ENCODE measurements around the gene AOAH. TPM values are rescaled to one million over a fixed set of nuclear protein-coding genes. Genes with fewer than 3 reads are reported as not detected.

Gene AOAH
- total RNA-seq, 1 donor from 2014 or later: not detected

DNA sequence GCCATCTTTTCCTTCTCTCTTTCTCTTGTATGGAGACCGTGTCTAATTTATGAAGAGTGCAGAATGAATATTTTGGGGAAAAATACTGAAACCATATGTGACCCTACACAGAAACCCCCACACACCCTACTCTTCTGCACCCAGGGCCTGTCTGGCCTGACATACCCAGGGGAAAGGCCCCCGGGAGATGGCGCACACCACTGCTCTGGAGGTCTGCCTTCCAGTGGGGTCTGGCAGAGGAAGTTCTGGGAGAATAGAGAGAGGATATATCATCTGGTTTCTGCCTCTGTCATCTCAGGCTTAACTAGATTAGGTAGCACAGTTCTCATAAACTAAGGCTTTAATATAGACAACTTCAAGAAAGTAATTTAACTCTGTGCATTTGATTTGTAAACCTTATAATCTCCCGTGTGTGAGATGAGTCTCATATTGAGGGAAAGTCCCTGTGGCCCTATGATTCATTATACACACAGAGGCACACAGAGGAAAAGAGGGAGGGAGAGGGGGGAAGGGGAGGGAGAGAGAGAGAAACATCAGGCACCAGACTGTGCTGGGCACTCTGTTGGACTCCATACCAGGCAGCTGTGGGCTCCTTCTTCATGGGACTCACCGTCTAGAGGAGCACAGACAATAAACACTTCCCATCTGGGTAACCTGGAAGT, 123.3 kb downstream of the AOAH start:
- TF ChIP-seq, protein P1, sequence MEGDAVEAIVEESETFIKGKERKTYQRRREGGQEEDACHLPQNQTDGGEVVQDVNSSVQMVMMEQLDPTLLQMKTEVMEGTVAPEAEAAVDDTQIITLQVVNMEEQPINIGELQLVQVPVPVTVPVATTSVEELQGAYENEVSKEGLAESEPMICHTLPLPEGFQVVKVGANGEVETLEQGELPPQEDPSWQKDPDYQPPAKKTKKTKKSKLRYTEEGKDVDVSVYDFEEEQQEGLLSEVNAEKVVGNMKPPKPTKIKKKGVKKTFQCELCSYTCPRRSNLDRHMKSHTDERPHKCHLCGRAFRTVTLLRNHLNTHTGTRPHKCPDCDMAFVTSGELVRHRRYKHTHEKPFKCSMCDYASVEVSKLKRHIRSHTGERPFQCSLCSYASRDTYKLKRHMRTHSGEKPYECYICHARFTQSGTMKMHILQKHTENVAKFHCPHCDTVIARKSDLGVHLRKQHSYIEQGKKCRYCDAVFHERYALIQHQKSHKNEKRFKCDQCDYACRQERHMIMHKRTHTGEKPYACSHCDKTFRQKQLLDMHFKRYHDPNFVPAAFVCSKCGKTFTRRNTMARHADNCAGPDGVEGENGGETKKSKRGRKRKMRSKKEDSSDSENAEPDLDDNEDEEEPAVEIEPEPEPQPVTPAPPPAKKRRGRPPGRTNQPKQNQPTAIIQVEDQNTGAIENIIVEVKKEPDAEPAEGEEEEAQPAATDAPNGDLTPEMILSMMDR (conservative IDR thresholded peaks at IDR 0.05): no peak
- H3K27ac Mint-ChIP-seq (ENCODE audit: unreplicated experiment): no peak overlapping the region
- H3K36me3 Mint-ChIP-seq (ENCODE audit: low read depth): no peaks in the 10 kb centered on the region
- DNase-seq (ENCODE audit: low read depth, low spot score): no peak
- H3K27me3 Mint-ChIP-seq (ENCODE audit: low read depth): no peaks in the 10 kb centered on the region
- H3K4me3 Mint-ChIP-seq: no peak overlapping the region
- no peaks in the 10 kb centered on the region for H3K9me3 Mint-ChIP-seq
- H3K4me1 Mint-ChIP-seq: peaks cover 13% of the 10 kb centered on the region

DNA sequence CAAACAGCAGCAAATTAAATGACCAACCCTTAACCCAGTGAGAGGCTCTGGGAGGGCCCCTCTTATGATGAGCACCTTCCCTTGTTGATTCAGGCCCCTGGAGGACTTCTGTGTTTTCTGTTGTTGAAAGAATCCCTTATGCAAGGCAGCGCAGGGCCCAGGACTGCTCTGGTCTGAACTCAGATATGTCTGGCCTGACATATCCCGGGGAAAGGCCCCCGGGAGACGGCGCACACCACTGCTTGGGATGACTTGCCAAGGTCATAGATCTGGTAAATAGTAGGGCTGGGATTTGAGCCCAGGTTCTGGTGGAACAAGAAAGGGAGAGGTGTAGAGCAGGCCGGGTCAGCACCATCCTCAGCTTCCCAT, 124.0 kb downstream of the AOAH start:
- no peaks in the 10 kb centered on the region for H3K9me3 Mint-ChIP-seq
- peaks cover 9% of the 10 kb centered on the region for H3K4me1 Mint-ChIP-seq
- no peaks in the 10 kb centered on the region for H3K27me3 Mint-ChIP-seq (ENCODE audit: low read depth)
- no peaks in the 10 kb centered on the region for H3K36me3 Mint-ChIP-seq (ENCODE audit: low read depth)
- no peak overlapping the region for H3K4me3 Mint-ChIP-seq
- no peak for DNase-seq (ENCODE audit: low read depth, low spot score)
- TF ChIP-seq, protein P1 (conservative IDR thresholded peaks at IDR 0.05): no peak
- H3K27ac Mint-ChIP-seq (ENCODE audit: unreplicated experiment): no peak overlapping the region

DNA sequence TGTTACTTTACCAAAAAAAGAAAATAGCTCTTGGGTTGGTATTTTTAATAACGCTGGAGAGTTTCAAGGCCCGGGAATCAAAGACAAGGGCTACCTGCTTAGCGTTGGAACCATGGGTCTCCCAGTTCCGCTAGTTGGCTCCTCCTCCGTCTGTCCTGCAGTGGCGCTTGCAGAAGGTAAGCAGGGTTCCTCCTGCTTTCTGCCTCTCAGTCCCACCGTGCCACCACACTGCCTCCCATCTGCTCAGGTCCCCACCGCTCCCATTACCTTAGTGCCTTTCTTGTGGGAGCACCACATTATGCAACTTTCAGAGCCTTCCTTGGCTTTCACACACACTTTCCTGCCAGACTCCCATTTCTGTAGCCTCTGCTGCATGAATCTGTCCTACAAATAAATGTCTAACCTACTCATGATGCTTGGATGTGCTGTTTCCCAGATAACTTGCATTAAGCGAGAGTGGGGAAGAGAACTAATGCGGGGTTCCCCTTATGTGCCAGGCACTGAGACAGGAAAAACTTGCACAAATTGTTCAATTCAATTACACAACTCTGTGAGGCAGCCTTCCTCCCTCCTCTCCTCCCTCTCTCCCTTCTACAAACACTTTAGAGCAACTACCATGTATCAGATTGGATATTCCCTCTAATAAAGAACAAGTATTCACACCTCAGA, 124.5 kb downstream of the AOAH start:
- Mint-ChIP-seq H3K27me3 (ENCODE audit: low read depth) (no peaks in the 10 kb centered on the region), H3K4me3 (no peak overlapping the region), H3K27ac (ENCODE audit: unreplicated experiment) (no peak overlapping the region), H3K9me3 (no peaks in the 10 kb centered on the region), H3K4me1 (peaks cover 9% of the 10 kb centered on the region), H3K36me3 (ENCODE audit: low read depth) (no peaks in the 10 kb centered on the region)
- TF ChIP-seq, protein P1 (conservative IDR thresholded peaks at IDR 0.05): no peak
- DNase-seq (ENCODE audit: low read depth, low spot score): no peak

DNA sequence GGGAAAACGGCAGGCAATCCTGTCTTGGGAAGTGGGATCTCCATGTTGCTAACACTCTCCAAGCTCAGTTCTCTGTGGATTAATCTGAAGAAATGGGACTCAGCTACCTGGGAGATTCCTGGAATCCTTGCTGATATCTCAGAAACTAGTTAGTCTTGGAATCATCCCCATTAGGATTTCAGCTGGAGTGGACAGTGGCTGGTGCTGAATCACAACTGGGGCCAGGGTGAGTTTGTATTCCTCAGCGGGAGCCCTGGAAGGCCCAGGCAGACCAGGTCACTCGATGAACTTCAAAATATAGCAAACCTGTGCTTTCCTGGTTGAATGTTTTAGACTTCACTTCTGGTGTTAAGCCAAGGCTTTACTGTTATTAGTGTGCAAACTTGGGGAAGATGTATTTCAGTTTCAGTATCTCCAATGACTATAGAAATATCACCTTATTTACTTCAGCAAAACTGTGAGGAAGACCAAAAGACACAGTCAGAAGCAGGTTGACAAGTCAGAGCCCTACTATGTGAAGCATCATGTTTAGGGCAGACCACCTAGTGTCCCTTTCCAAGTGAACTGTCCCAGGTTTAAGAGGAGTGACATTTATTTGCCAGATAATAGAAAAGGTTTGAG, 126.1 kb downstream of the AOAH start:
- TF ChIP-seq, protein P1 (conservative IDR thresholded peaks at IDR 0.05): no peak
- Mint-ChIP-seq H3K9me3 (no peaks in the 10 kb centered on the region), H3K27me3 (ENCODE audit: low read depth) (no peaks in the 10 kb centered on the region), H3K27ac (ENCODE audit: unreplicated experiment) (no peak overlapping the region), H3K4me1 (peaks cover 5% of the 10 kb centered on the region), H3K4me3 (no peak overlapping the region), H3K36me3 (ENCODE audit: low read depth) (no peaks in the 10 kb centered on the region)
- no peak for DNase-seq (ENCODE audit: low read depth, low spot score)

DNA sequence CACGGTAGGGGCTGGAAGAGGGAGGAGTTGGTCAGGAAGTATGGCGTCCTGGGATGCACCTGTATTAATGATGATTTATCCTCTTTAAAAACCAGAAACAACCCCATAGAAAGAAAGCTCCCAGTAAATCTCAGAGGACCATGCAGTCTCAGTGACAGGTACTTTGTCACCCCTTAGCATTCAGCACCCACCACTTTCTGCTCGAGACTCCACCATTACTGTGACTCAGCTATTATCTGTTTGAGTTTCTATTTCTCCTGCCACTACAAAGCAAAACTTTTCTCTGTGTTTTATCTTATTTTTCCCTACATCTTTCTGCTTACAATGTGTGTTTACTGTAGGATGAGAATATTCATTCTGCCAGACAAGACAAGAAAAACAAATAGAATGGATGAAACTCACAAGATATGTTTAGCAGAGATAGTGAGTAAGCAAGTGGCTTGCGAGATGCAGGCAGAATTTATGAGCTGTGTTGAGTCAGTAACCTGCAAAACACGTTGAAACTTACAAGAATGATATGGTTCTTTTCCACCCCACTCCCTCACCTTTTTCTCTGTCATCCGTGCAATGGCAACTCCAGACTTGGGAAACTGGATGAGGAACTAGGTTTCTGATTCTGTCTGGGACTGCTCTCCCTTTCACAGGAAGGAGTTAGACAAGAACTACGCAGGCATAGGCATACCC, 127.1 kb downstream of the AOAH start:
- H3K4me1 Mint-ChIP-seq: peaks cover 4% of the 10 kb centered on the region
- no peak overlapping the region for H3K27ac Mint-ChIP-seq (ENCODE audit: unreplicated experiment)
- H3K4me3 Mint-ChIP-seq: no peak overlapping the region
- no peaks in the 10 kb centered on the region for H3K9me3 Mint-ChIP-seq
- no peaks in the 10 kb centered on the region for H3K27me3 Mint-ChIP-seq (ENCODE audit: low read depth)
- no peak for DNase-seq (ENCODE audit: low read depth, low spot score)
- TF ChIP-seq, protein P1 (conservative IDR thresholded peaks at IDR 0.05): no peak
- no peaks in the 10 kb centered on the region for H3K36me3 Mint-ChIP-seq (ENCODE audit: low read depth)
